Right lung (tissue), 5 donors: ENCODE measurements around the gene TMED8. TPM values are rescaled to one million over a fixed set of nuclear protein-coding genes. Genes with fewer than 3 reads are reported as not detected.

Source experiments
- DNase-seq, 2 donors: peaks; one replicate each; pipeline ENCODE4 v3.0.0-alpha.2; 2013
- polyA plus RNA-seq, 5 donors: library from polyadenylated mRNA; unstranded; fragments of 120-200 nt; gene quantifications; one replicate each; pipeline versions ENCODE4 v1.2.1 to v1.2.3, GENCODE V29; 2013; ENCODE audit warnings: inconsistent platforms in 1 of 5, low replicate concordance in 1 of 5; ENCODE audit not compliant: insufficient read length in 5 of 5, insufficient read depth in 1 of 5

Gene TMED8
- polyA plus RNA-seq, 5 donors, result 13.4 to 19.9 (median 16.3) TPM

GRCh38 chr14:77301103-77301502 is 75.8 kb downstream of the TMED8 start:
- peak; percentile 52 to 75 for DNase-seq

- DNase-seq, result no peak
Measured at GRCh38 chr14:77299771-77300170, 77.1 kb downstream of the TMED8 start.

GRCh38 chr14:77296906-77297305 is 80.0 kb downstream of the TMED8 start:
- no peak for DNase-seq

- no peak for DNase-seq
Measured at GRCh38 chr14:77296155-77296554, 80.7 kb downstream of the TMED8 start.

GRCh38 chr14:77290705-77291104 is 86.2 kb downstream of the TMED8 start:
- DNase-seq, result no peak

- no peak for DNase-seq
Measured at GRCh38 chr14:77286576-77286975, 90.3 kb downstream of the TMED8 start.

Other genes with a start within 250 kb of the TMED8 start
- gene ZDHHC22, start 235.3 kb downstream of the TMED8 start, polyA plus RNA-seq, result under 1 TPM in 3 of 5 donors, not detected in 2; 0.05 to 0.08 (median 0.06) TPM
- 1 to 10 TPM in 1 of 5 donors, under 1 TPM in 4; 0.29 to 1.2 (median 0.52) TPM for gene TMEM63C, start 195.3 kb downstream of the TMED8 start, polyA plus RNA-seq
- gene NGB, start 105.9 kb downstream of the TMED8 start, polyA plus RNA-seq, result not detected
- gene POMT2, start 56.2 kb downstream of the TMED8 start, polyA plus RNA-seq, result 10 to 100 TPM; 24.0 to 32.2 (median 31.0) TPM
- gene GSTZ1, start 56.1 kb downstream of the TMED8 start, polyA plus RNA-seq, result 10 to 100 TPM; 18.4 to 25.0 (median 20.4) TPM
- 1 to 10 TPM; 3.0 to 5.7 (median 3.5) TPM for gene SAMD15, start 285 bp upstream of the TMED8 start, polyA plus RNA-seq
- gene NOXRED1, start 46.4 kb upstream of the TMED8 start, polyA plus RNA-seq, result 1 to 10 TPM; 1.5 to 3.0 (median 1.8) TPM
- gene VIPAS39, start 80.5 kb upstream of the TMED8 start, polyA plus RNA-seq, result 10 to 100 TPM; 25.8 to 38.9 (median 34.3) TPM
- gene AHSA1, start 81.0 kb upstream of the TMED8 start, polyA plus RNA-seq, result 100 to 1,000 TPM; 162 to 221 (median 174) TPM
- not detected for gene ISM2, start 121.7 kb upstream of the TMED8 start, polyA plus RNA-seq
- gene SPTLC2, start 239.5 kb upstream of the TMED8 start, polyA plus RNA-seq, result 10 to 100 TPM; 22.7 to 37.2 (median 34.9) TPM